IMR-90 (cell line): ENCODE data around the gene DERA. TPM values are rescaled to one million over a fixed set of nuclear protein-coding genes. Genes with fewer than 3 reads are reported as not detected.

ENCODE experiments used
- ATAC-seq: fragments of 200-7000 bp; cut with Tn5 transposase; 2 replicates; pipeline ENCODE4 v1.9.1; 2020; ENCODE audit warnings: low read depth, mild to moderate bottlenecking, moderate library complexity
- BruUV-seq: library from RNA; stranded (reverse); fragments of 400-500 nt; replicated peaks from 2 replicates; lab custom pipeline; 2021; lab: Mats Ljungman, UMichigan
- CTCF ChIA-PET: fragments of 300-600 bp; formaldehyde crosslinking; extraction: SDS; loops from one replicate; lab custom pipeline; 2021; ENCODE audit warnings: antibody characterized with exemption; lab: Yijun Ruan, JAX
- POLR2A ChIA-PET: fragments of 300-600 bp; sonication (Branson Sonifier 250); formaldehyde crosslinking; loops from one replicate; lab custom pipeline; 2022; ENCODE audit warnings: antibody characterized with exemption; ENCODE audit not compliant: unreplicated experiment; lab: Charles Lee
- DNase-seq: peaks from one replicate; pipeline ENCODE4 v3.0.0; 2013
- H2AFZ ChIP-seq: replicated peaks from 2 replicates; pipeline ENCODE3; 2013; ENCODE audit warnings: low read length, mild to moderate bottlenecking; ENCODE audit not compliant: poor library complexity
- H2AK5ac ChIP-seq: 2 replicates; pipeline ENCODE4 v1.6.1; 2013; ENCODE audit warnings: low read depth, low read length, inconsistent platforms
- H2AK9ac ChIP-seq: replicated peaks from 2 replicates; pipeline ENCODE3; 2013; ENCODE audit warnings: mild to moderate bottlenecking, low read depth, low read length, moderate library complexity; ENCODE audit not compliant: poor library complexity
- H2BK120ac ChIP-seq: 2 replicates; pipeline ENCODE4 v1.6.1; 2013; ENCODE audit warnings: low read depth, low read length, inconsistent platforms
- H2BK15ac ChIP-seq: 3 replicates; pipeline ENCODE4 v1.6.1; 2013; ENCODE audit warnings: low read depth, low read length, inconsistent platforms
- H2BK20ac ChIP-seq: 2 replicates; pipeline ENCODE4 v1.6.1; 2013; ENCODE audit warnings: low read depth, mild to moderate bottlenecking, inconsistent platforms, low read length, moderate library complexity
- H2BK5ac ChIP-seq: 2 replicates; pipeline ENCODE4 v1.6.1; 2013; ENCODE audit warnings: mild to moderate bottlenecking, low read depth, low read length, inconsistent platforms; ENCODE audit not compliant: poor library complexity, severe bottlenecking
- H3K14ac ChIP-seq: replicated peaks from 2 replicates; pipeline ENCODE4 v1.6.1; 2013; ENCODE audit warnings: low read depth, low read length, inconsistent platforms
- H3K18ac ChIP-seq: 2 replicates; pipeline ENCODE4 v1.6.1; 2013; ENCODE audit warnings: low read depth, low read length, control low read depth
- H3K23ac ChIP-seq: 2 replicates; pipeline ENCODE4 v1.6.1; 2013; ENCODE audit warnings: low read depth, low read length, inconsistent platforms
- H3K27ac ChIP-seq: 2 replicates; pipeline ENCODE4 v1.5.1; 2013; ENCODE audit warnings: mild to moderate bottlenecking, control low read depth, low read length; ENCODE audit not compliant: insufficient read depth
- H3K27me3 ChIP-seq: 2 replicates; pipeline ENCODE4 v1.6.1; 2013; ENCODE audit warnings: low read length; ENCODE audit not compliant: control insufficient read depth, insufficient read depth
- H3K36me3 ChIP-seq: 2 replicates; pipeline ENCODE4 v1.6.1; 2013; ENCODE audit warnings: low read length, mixed read lengths; ENCODE audit not compliant: control insufficient read depth, insufficient read depth
- H3K4ac ChIP-seq: 2 replicates; pipeline ENCODE4 v1.6.1; 2013; ENCODE audit warnings: low read depth, low read length, inconsistent platforms
- H3K4me1 ChIP-seq: 2 replicates; pipeline ENCODE4 v1.6.1; 2013; ENCODE audit warnings: low read length, mixed read lengths; ENCODE audit not compliant: control insufficient read depth, insufficient read depth
- H3K4me2 ChIP-seq: 2 replicates; pipeline ENCODE4 v1.6.1; 2013; ENCODE audit warnings: low read depth, mild to moderate bottlenecking, control low read depth, low read length, moderate library complexity
- H3K4me3 ChIP-seq: 2 replicates; pipeline ENCODE4 v1.5.1; 2013; ENCODE audit warnings: low read depth, mild to moderate bottlenecking, control low read depth, low read length, moderate library complexity; ENCODE audit not compliant: insufficient read depth
- H3K56ac ChIP-seq: 2 replicates; pipeline ENCODE4 v1.6.1; 2013; ENCODE audit warnings: low read length, inconsistent platforms; ENCODE audit not compliant: insufficient read depth; ENCODE audit errors: extremely low read depth
- H3K79me1 ChIP-seq, 2 experiments: 2 replicates each; pipeline ENCODE4 v1.6.1; 2013; ENCODE audit warnings: low read length in 2 of 2, inconsistent platforms in 1 of 2, low read depth in 1 of 2
- H3K9ac ChIP-seq: 2 replicates; pipeline ENCODE4 v1.6.1; 2013; ENCODE audit warnings: low read depth, low read length, control low read depth
- H3K9me1 ChIP-seq: 2 replicates; pipeline ENCODE4 v1.6.1; 2013; ENCODE audit warnings: low read length, inconsistent platforms; ENCODE audit not compliant: insufficient read depth
- H3K9me3 ChIP-seq: 2 replicates; pipeline ENCODE4 v1.6.1; 2013; ENCODE audit warnings: low read length; ENCODE audit not compliant: control insufficient read depth, insufficient read depth
- H4K20me1 ChIP-seq: 2 replicates; pipeline ENCODE4 v1.6.1; 2013; ENCODE audit warnings: low read length, inconsistent platforms; ENCODE audit not compliant: insufficient read depth
- H4K5ac ChIP-seq: 2 replicates; pipeline ENCODE4 v1.6.1; 2013; ENCODE audit warnings: mild to moderate bottlenecking, low read depth, low read length, control low read depth
- H4K8ac ChIP-seq, 2 experiments: 2 replicates each; pipeline ENCODE4 v1.6.1; 2013; ENCODE audit warnings: low read depth in 2 of 2, low read length in 2 of 2, control low read depth in 1 of 2, inconsistent platforms in 1 of 2
- H4K91ac ChIP-seq: 2 replicates; pipeline ENCODE4 v1.6.1; 2013; ENCODE audit warnings: low read depth, low read length, inconsistent platforms; ENCODE audit not compliant: insufficient read depth
- BHLHE40 ChIP-seq: fragments of 150-350 bp; IDR thresholded peaks from 2 replicates; pipeline ENCODE4 v1.6.1; 2016; ENCODE audit warnings: mild to moderate bottlenecking, low read depth, low read length
- CEBPB ChIP-seq: IDR thresholded peaks from 2 replicates; pipeline ENCODE4 v1.6.1; 2012; ENCODE audit warnings: low read depth, low read length, improper control_type of control experiment
- CTCF ChIP-seq: conservative IDR thresholded peaks from 2 replicates; pipeline ENCODE4 v1.5.1; 2012; ENCODE audit warnings: mild to moderate bottlenecking, low read depth, low read length, improper control_type of control experiment
- FOS ChIP-seq: fragments of 150-350 bp; IDR thresholded peaks from 2 replicates; pipeline ENCODE4 v1.6.1; 2016; ENCODE audit warnings: low read depth, low read length
- MAFK ChIP-seq: IDR thresholded peaks from 2 replicates; pipeline ENCODE4 v1.6.1; 2012; ENCODE audit warnings: low read depth, low read length, improper control_type of control experiment
- MXI1 ChIP-seq: IDR thresholded peaks from 2 replicates; pipeline ENCODE4 v1.6.1; 2012; ENCODE audit warnings: low read depth, mild to moderate bottlenecking, low read length, moderate library complexity, borderline replicate concordance
- POLR2A ChIP-seq: IDR thresholded peaks from 2 replicates; pipeline ENCODE4 v1.6.1; 2012; ENCODE audit warnings: mild to moderate bottlenecking, low read depth, low read length
- RAD21 ChIP-seq: IDR thresholded peaks from 2 replicates; pipeline ENCODE4 v1.6.1; 2012; ENCODE audit warnings: low read length, improper control_type of control experiment
- RCOR1 ChIP-seq: IDR thresholded peaks from 2 replicates; pipeline ENCODE4 v1.6.1; 2012; ENCODE audit warnings: mild to moderate bottlenecking, low read length, improper control_type of control experiment; ENCODE audit not compliant: insufficient replicate concordance
- SMC3 ChIP-seq: fragments of 150-350 bp; IDR thresholded peaks from 2 replicates; pipeline ENCODE4 v1.6.1; 2016; ENCODE audit warnings: low read depth, mild to moderate bottlenecking, antibody characterized with exemption, low read length, moderate library complexity
- USF2 ChIP-seq: fragments of 150-350 bp; IDR thresholded peaks from 2 replicates; pipeline ENCODE4 v1.6.1; 2017; ENCODE audit warnings: mild to moderate bottlenecking, antibody characterized with exemption, low read length, low read depth
- WGBS, 2 experiments: methylation state at CpG; one replicate each; pipeline versions ENCODE4 v1.1.5 to v1.1.7; 2013; ENCODE audit warnings: missing lambda C conversion rate in 2 of 2; ENCODE audit not compliant: insufficient read length in 1 of 2; ENCODE audit errors: extremely low coverage in 2 of 2; 5-methylcytosine and 5-hydroxymethylcytosine counted together
- dilution Hi-C: fragments of 300-500 bp; cut with HindIII; formaldehyde crosslinking; loops from one replicate; pipeline ENCODE4 v1.14.3; 2018; ENCODE audit warnings: low sequenced_read_pairs; ENCODE audit not compliant: unreplicated experiment
- in situ Hi-C: fragments of 300-500 bp; cut with MboI; formaldehyde crosslinking; loops from 3 replicates; pipeline ENCODE4 v1.14.3; 2019; ENCODE audit warnings: low sequenced_read_pairs, inconsistent platforms, mixed read lengths
- intact Hi-C: fragments of 100-400 bp; cut with micrococcal nuclease; formaldehyde crosslinking; loops from 2 replicates; pipeline ENCODE4 v1.10.0; 2022
- polyA plus RNA-seq, 3 experiments: library from polyadenylated mRNA; depleted of rRNA; stranded (reverse); fragments of >200 nt; gene quantifications; 2 replicates each; pipeline ENCODE4 v1.2.3, GENCODE V29; 2012; ENCODE audit warnings: low replicate concordance in 1 of 3
- total RNA-seq: library from RNA; depleted of rRNA; stranded (reverse); fragments of >200 nt; gene quantifications from 2 replicates; pipeline ENCODE4 v1.2.3, GENCODE V29; 2012

Gene DERA
- total and polyA plus RNA-seq, 2 of the 4 experiments (the other 2 are of a cell fraction) = 28.1 to 58.6 TPM

GRCh38 chr12:16016748-16017147 is 105.6 kb downstream of the DERA start:
- dilution Hi-C loops = no loop called here
- TF ChIP-seq SMC3 (no peak), POLR2A (no peak), RAD21 (no peak), CEBPB (no peak), MXI1 (no peak), RCOR1 (no peak), MAFK (no peak), CTCF (no peak), BHLHE40 (no peak), FOS (no peak), USF2 (no peak)
- H3K36me3 ChIP-seq = peaks cover 1% of the 10 kb centered on the region; the same call in 1 of the 2 replicates

More at GRCh38 chr12:16016748-16017147, 105.6 kb downstream of the DERA start:
- H2AK9ac ChIP-seq = no peak overlapping the region
- H2BK15ac ChIP-seq = no peak overlapping the region
- H3K9me1 ChIP-seq = no peaks in the 10 kb centered on the region; the same call in 1 of the 2 replicates
- no peak overlapping the region for H3K4me2 ChIP-seq
- no peak overlapping the region for H4K5ac ChIP-seq
- H3K27me3 ChIP-seq = no peaks in the 10 kb centered on the region
- no peaks in the 10 kb centered on the region for H3K4me1 ChIP-seq
- whole genome bisulfite sequencing, 2 experiments = no CpG with 5 or more reads among the region's 3 CpGs
- H2AFZ ChIP-seq = no peak overlapping the region
- no peak overlapping the region for H3K4me3 ChIP-seq
- H3K9ac ChIP-seq = no peak overlapping the region
- no peak overlapping the region for H3K14ac ChIP-seq
- no peak overlapping the region for H2BK120ac ChIP-seq
- no TSS peak for BruUV-seq
- peaks cover 0 to 3% of the 10 kb centered on the region in 2 experiments; a peak in 2 of 4 replicates for H3K79me1 ChIP-seq
- no peak overlapping the region for H2BK5ac ChIP-seq
- DNase-seq = no peak
- H3K27ac ChIP-seq = no peak overlapping the region
- no peaks in the 10 kb centered on the region for H4K20me1 ChIP-seq
- no peak overlapping the region for H3K18ac ChIP-seq
- ChIA-PET CTCF (no interaction called here), POLR2A (no interaction called here)
- H3K9me3 ChIP-seq = peaks cover 1% of the 10 kb centered on the region; the same call in 1 of the 2 replicates
- in situ Hi-C loops (loop anchor here (10.0 kb wide), 1 partner anchor 58 kb away; no protein-coding TSS in a partner anchor), intact Hi-C loops (no loop called here)
- H4K91ac ChIP-seq = no peak overlapping the region
- no peak overlapping the region for H2AK5ac ChIP-seq
- no peak overlapping the region for H4K8ac ChIP-seq
- no peak overlapping the region for H3K23ac ChIP-seq
- H2BK20ac ChIP-seq = no peak overlapping the region
- no peak overlapping the region for H3K4ac ChIP-seq
- H3K56ac ChIP-seq = no peak overlapping the region
- no peak for ATAC-seq
